ENCODE results near the gene MKLN1.

The MKLN1 gene

GRCh38 chr7:131522325-131522930 lies 194.8 kb downstream of the MKLN1 start:
- DNase-seq (ENCODE audit: low read depth), result no peak

GRCh38 chr7:131524115-131524514 lies 196.4 kb downstream of the MKLN1 start:
- no peak for DNase-seq (ENCODE audit: low read depth)

GRCh38 chr7:131524703-131525102 lies 197.0 kb downstream of the MKLN1 start:
- no peak for DNase-seq (ENCODE audit: low read depth)

GRCh38 chr7:131525820-131526219 lies 198.1 kb downstream of the MKLN1 start:
- no peak for DNase-seq (ENCODE audit: low read depth)

GRCh38 chr7:131527456-131527855 lies 199.8 kb downstream of the MKLN1 start:
- DNase-seq (ENCODE audit: low read depth), result no peak

GRCh38 chr7:131529179-131529578 lies 201.5 kb downstream of the MKLN1 start:
- no peak for DNase-seq (ENCODE audit: low read depth)

- no peak for DNase-seq (ENCODE audit: low read depth)
Measured at GRCh38 chr7:131529617-131530016, 201.9 kb downstream of the MKLN1 start.

- DNase-seq (ENCODE audit: low read depth), result no peak
Measured at GRCh38 chr7:131530137-131530536, 202.5 kb downstream of the MKLN1 start.

- DNase-seq (ENCODE audit: low read depth), result no peak
Measured at GRCh38 chr7:131532570-131533091, 205.0 kb downstream of the MKLN1 start.

GRCh38 chr7:131533151-131533559 lies 205.5 kb downstream of the MKLN1 start:
- DNase-seq (ENCODE audit: low read depth), result no peak

- no peak for DNase-seq (ENCODE audit: low read depth)
Measured at GRCh38 chr7:131533566-131534561, 206.2 kb downstream of the MKLN1 start.

GRCh38 chr7:131536361-131536849 lies 208.7 kb downstream of the MKLN1 start:
- no peak for DNase-seq (ENCODE audit: low read depth)

GRCh38 chr7:131537571-131537978 lies 209.9 kb downstream of the MKLN1 start:
- DNase-seq (ENCODE audit: low read depth), result no peak

- DNase-seq (ENCODE audit: low read depth), result no peak
Measured at GRCh38 chr7:131538071-131538812, 210.6 kb downstream of the MKLN1 start.

GRCh38 chr7:131538813-131539179 lies 211.1 kb downstream of the MKLN1 start:
- DNase-seq (ENCODE audit: low read depth), result no peak

- no peak for DNase-seq (ENCODE audit: low read depth)
Measured at GRCh38 chr7:131540491-131541162, 213.0 kb downstream of the MKLN1 start.

GRCh38 chr7:131543298-131543697 lies 215.6 kb downstream of the MKLN1 start:
- DNase-seq (ENCODE audit: low read depth), result no peak

- DNase-seq (ENCODE audit: low read depth), result no peak
Measured at GRCh38 chr7:131544021-131544420, 216.3 kb downstream of the MKLN1 start.

GRCh38 chr7:131544449-131545301 lies 217.0 kb downstream of the MKLN1 start:
- no peak for DNase-seq (ENCODE audit: low read depth)

- DNase-seq (ENCODE audit: low read depth), result no peak
Measured at GRCh38 chr7:131546126-131546525, 218.4 kb downstream of the MKLN1 start.

All from activated gamma-delta T cell treated with anti-CD3 and anti-CD28 coated beads, Interleukin-2, amount 50 U/mL, for 16 hours (primary cell).